SH-SY5Y (cell line): Measurements from ENCODE around the gene HEG1.

Source experiments
- GATA2 ChIP-seq: IDR thresholded peaks from 2 replicates; pipeline ENCODE4 v1.6.1; 2011; ENCODE audit warnings: mild to moderate bottlenecking, low read depth, low read length
- GATA3 ChIP-seq: IDR thresholded peaks from 2 replicates; pipeline ENCODE4 v1.6.1; 2011; ENCODE audit warnings: low read depth, mild to moderate bottlenecking, low read length, moderate library complexity

Gene HEG1

DNA sequence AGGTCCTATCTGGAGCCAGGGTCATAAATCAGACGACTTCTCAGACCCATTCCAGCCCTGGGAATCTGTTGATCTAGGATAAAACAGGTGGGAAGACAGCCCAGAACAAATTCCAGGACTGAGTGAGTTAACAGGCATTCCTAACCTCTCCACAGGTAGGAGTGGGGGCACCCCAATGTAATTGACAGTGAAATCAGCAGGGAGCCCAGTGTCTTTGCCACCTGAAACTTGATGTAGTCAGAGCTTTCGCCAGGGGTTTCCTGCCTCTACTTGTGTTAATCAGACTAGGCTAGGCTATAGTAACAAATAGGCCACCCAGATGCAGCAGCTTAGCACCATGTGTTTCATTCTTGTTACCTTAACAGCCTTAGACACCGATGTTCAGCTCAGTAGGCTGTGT, 2.7 kb upstream of the HEG1 start:
- TF ChIP-seq GATA3 (no peak), GATA2 (no peak)

DNA sequence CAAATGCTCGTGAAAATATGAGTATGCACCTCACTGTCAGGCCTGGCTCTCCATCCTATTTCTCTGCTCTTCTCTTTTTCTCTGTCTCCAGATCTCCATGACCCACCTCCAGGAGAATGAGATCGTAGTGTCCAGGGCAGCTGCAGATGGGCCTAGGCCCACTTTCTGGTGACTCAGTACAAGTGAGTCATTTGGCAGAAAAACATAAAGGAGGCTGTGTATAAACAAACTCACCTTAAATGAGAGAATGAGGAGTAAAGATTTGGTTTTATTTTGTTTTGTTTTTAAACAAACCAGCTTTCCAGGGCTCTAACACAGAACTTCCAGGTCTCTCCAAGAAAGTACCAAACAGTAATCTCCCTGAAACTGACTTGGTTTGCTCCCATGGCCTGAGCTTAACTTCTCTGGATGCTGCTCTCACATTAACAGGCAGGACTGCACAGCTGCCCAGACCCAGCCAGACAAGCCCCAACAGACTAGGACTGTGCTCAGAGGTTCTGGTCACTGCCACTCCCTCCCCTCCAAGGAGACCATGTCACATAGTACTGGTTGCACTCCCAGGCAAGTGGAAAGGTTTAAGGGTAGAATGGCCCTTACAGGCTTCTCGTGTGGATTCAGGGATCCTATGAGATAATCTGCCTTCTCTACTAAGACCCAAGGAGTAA, 1.5 kb upstream of the HEG1 start:
- TF ChIP-seq GATA3: no peak
- TF ChIP-seq GATA2: no peak

DNA sequence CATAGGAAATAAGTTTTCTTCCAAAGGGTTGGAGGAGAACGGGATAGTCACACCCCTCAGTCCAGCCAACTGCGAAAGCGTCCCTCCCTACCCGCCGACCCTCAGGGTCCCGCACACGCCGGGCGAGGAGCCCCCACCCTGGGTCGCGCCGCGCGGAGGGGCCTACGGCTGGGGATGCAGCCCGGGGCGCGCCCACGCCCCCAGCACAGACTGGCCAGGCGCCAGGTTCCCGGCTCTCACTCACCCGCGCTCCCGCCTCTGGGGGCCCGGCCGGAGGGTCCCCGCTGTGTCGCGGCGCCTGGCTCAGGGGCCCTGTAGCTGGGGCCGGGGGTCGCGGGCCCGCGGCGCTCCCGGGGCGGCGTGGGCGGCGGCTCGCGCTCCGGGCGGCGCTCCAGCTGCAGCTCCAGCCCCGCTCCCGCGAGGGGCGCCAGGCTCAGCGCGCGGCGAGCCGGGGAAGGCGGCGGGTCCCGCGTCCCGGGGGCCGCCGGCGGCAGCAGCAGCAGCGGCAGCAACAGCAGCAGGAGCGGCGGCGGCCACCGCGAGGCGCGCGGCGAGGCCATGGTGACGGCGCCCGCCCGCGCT, 375 bp downstream of the HEG1 start:
- TF ChIP-seq GATA3: no peak
- no peak for TF ChIP-seq GATA2

DNA sequence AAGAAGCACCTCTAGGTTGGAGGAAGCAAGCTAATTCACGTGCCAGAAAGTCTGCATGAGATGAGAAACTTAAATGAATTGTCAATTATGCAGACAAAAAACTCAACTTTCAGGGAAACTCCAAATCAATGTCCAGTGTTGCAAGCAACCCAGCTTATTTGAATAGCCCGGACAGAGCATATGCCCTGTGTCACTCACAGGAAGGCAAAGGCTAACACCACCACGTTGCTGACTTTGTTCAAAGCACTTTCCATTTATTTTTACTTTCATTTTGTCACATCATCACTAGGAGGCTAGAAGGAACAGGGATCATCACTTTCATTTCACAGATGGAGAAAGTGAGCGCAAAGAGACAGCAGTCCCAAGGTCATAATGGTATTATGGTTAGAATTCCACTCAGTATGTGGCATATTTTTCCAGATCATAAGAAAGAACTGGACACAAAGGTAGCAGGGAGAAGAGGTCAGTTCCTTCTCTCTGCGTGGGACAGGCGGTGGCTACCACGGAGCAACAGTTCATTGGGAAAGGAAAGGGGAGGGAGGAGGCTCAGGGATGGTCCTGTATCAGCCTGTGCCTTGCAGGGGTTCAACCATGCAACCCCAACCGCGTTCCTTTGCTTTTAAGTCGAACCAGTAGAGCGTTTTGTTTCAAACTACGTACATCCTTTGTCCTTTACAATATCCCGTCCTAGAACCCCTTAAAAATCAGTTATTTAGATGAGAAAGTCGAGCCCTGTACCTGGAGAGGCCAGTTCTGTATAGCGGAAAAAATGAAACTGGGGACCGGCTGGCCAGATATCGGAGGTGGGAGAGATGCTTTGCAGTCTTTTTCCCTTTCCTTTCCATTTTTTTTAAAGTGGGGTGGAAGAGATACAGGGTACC, 1.1 kb downstream of the HEG1 start:
- TF ChIP-seq GATA3: no peak
- no peak for TF ChIP-seq GATA2

DNA sequence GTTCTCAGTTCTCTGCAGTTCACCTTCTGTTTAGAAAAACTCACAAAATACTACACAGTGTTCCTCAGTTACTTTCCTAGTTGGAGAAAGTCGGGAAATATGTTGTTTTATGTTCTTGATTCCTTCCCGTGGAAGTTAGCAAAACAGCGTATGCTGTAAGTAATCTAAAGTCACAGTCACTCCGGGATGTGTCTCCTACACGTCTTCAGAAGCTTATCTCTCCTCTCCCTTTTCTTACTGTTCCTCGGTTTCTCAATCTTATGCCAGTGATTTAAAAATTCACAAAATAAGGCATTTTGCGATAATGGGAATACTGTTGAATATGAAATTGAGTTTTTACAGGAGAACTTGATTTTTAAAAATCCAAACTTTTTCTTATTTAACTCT, 1.7 kb downstream of the HEG1 start:
- TF ChIP-seq GATA2 (no peak), GATA3 (no peak)

DNA sequence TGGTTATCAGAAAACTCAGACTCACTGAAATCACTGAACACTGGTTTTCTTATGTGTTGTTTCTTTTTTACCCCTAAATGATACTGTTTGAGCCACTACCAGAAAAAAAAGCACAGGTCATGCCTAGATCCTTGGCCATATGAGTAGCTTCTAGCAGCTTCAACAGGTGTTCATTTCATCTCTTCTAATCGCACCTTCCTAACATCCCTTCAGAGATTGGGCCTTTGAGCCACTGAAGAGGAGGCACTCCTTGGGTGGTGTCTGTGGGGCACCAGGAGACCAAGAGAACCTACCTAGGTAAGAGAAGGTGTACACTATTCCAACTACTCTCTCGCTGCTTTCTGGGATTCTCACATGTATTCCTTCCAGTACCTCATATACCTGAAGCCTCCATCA, 2.5 kb downstream of the HEG1 start:
- TF ChIP-seq GATA3 (no peak), GATA2 (no peak)

DNA sequence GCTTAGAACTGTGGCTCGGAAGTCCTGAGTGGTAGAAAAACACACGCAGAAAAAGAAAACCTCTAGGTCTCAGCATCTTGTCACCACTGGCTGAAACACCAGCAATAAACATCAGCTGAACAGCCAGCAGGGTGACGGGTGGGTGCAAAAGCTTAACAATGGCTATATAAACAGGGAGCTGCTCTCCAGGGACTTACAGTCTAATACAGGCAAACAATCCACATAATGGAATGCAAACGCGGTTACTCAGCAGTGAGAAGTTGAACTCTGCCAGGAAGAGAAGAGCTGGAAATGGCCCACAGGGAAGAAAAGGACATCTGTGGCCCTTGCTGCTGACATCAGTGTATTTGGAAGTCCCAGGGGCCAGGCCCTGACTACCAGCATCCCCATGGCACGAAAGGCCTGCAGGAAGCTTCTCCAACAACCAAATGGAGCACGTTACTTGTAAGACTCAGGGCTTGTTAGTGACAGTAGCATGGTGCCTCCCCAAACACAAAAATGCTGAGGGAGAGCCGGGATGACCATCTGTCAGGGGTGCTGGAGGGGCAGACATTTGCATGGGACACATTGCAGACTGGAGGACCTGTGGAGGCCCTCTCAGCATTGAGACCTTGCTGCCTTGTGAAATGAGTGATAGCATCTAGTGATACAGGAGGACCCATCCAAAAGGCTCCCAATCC, 3.0 kb downstream of the HEG1 start:
- TF ChIP-seq GATA2 (no peak), GATA3 (no peak)

DNA sequence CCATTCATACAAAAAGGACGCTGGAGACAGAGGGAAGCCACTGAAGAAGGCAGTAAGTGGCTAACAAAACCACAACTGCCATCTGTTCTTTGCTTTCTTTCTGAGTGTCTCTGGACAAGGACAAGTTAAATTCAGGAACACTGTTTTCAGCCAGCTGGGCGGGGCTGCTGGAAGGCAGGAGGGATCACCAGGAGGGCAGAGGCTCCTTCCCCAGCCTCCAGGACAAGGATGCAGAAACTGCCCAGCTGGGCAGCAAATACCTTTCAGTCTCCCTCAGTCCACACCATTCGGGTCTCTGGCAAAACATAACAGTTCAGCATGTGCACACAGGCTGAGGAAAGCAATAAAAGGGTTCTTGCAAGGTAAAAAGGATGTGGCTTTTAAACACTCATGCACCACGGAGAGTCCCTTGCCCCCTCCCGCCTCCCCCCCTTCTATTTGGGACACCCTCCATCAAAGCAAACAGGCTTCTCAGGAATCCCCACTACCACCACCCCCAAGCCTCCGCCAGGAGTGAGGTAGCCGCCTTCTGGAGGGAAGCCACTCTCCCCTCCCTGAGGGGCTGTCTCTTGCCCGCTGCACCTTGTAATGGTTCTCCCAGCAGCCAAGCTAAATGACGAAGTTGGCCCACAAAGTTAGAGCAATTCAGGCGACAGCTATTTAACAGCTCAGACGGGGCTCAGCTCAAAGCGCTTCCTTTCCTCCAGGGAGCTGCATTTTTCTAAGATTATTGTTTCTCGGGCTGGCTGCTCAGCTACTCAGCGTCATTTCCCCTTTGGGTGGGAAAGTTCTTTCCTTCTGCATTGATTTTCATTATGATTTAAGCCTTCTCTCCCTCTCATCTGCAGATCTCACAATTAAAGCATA, 3.8 kb downstream of the HEG1 start:
- TF ChIP-seq GATA2: no peak
- no peak for TF ChIP-seq GATA3

DNA sequence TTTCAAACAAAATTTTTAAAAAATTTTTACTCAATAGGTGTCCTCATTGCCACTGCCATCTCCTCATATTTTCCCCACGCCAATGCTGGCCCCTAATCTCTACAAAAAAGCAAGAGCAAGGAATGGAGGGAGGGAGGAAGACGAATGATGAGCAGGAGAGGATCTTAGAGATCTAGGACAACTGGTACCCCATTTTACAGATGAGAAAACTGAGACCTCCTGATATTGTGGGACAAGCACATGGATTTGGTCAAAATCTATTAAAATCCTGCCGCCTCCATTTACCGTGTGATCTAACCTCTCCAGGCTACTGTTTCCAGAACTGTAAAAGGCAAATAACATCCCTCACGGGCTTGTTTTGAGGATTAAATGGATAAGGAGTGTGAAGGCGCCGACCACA, 4.6 kb downstream of the HEG1 start:
- no peak for TF ChIP-seq GATA2
- TF ChIP-seq GATA3: no peak

DNA sequence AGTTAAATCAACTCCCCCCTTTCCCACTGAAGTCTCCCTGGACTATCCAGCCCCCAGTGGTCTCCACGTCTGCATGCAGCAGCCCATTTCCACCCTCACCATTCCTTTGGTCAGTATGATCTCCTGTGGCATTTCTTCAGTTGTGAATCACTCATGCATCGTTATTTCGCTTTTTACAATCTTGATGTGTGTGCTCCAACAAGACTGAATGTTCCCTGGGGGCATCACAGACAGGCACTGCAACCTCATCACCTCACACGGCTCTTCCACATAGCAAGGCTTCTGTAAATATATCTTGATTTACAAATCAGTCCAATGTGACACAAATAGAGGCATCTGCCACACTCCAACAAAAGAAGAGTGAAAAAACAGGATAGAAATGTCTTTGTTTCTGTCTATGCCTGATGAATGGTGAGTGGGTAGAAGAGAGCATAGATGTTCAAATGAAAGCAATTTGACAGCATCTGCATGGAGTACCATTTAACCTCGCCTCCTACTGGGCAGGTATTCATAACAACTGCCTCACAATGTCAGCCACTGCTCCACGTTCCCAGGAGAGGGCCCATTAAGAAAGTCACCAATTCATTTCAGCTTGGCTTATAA, 5.2 kb downstream of the HEG1 start:
- TF ChIP-seq GATA2: no peak

DNA sequence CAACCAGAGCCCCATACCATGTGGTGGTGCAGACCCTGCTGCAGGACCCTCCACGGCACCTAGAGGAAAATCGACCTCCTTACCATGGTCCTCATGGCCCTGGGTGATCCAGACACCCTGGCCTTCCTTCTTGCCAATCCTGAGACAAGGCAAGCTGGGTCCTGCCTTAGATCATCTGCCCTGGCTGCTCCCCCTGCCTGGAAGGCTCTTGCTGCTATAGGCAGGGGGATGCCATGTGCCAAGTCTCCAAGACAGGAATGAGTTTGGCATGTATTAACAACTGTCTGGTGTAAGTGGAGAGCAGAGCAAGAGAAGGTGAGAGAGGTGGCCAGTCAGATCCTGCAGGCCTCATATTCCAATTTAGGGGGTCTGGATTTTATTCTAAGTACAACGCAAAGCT, 7.5 kb downstream of the HEG1 start:
- TF ChIP-seq GATA2 (no peak), GATA3 (no peak)

DNA sequence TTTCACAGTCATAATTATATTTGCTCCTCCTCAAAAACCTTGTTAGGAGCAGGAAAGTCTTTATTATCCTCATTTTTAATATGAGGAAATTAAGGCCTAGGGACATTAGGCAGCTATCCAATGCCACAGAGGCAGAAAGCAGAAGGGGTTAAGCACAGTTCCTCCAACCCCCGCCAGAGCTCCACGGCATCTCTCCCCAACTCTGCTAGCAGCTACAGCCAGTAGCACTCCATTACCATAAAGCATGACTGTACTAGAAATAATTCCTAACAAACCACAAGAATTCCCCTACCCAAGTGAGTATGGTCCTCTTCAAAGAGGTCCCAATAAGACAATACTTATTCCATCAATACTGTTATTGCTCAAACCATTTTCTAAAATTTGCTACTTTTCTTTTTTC, 9.8 kb downstream of the HEG1 start:
- TF ChIP-seq GATA3 (no peak), GATA2 (no peak)

DNA sequence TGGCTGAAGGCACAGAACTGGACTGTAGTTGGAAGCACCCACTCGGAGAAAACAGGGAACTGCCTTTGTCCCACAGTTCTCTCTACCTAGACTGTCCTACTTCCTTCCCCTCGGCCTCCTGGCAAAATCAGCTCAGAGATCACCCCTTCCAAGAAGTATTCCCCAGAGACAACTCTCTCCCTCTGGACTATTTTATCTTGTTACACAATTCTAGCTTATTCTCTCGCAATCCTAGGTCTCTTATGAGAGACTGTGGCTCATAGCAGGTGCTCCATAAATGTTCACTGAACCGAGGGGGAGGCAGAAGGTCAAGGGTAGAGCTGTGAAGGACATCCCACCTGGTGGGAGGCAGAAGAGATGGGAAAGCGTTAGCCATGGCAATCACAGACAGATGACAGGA, 10.6 kb downstream of the HEG1 start:
- TF ChIP-seq GATA3: no peak
- TF ChIP-seq GATA2: no peak
